Measurements from ENCODE around the gene FAM13A. TPM values are rescaled to one million over a fixed set of nuclear protein-coding genes. Genes with fewer than 3 reads are reported as not detected.
A peak's percentile ranks its signal among the peaks of the same experiment; 100 is the strongest.

FAM13A gene
- total RNA-seq, 1 donor from 2014 or later = 29.5 TPM

DNA sequence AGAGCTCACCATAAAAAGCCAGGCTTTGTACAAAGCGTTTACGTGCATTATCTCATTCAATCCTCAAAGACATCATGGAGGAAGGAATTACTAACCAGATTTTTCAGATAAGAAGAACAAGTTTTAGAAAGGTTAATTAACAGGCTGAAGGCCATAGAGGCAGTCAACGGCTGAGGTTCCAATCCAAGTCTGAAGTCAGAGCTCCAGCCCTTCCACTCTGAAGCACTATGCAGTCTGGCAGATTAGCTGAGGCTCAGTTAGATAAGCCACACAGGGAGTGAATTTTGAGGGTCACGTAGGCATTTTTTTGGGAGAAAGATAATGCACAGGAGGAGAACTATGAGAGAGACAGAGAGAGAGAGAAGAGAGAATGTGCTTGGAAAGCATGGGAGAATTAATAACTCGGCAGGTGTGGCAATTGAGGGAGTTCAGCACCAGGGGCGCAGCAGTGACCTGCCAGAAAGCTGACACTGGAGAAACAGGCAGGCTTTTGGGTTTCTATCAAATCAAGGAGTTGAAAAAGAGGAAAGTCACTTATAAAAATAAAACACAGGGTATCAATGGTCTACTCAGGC lies 242.9 kb downstream of the FAM13A start:
- TF ChIP-seq, protein P1, sequence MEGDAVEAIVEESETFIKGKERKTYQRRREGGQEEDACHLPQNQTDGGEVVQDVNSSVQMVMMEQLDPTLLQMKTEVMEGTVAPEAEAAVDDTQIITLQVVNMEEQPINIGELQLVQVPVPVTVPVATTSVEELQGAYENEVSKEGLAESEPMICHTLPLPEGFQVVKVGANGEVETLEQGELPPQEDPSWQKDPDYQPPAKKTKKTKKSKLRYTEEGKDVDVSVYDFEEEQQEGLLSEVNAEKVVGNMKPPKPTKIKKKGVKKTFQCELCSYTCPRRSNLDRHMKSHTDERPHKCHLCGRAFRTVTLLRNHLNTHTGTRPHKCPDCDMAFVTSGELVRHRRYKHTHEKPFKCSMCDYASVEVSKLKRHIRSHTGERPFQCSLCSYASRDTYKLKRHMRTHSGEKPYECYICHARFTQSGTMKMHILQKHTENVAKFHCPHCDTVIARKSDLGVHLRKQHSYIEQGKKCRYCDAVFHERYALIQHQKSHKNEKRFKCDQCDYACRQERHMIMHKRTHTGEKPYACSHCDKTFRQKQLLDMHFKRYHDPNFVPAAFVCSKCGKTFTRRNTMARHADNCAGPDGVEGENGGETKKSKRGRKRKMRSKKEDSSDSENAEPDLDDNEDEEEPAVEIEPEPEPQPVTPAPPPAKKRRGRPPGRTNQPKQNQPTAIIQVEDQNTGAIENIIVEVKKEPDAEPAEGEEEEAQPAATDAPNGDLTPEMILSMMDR (IDR thresholded peaks at IDR 0.05; ENCODE audit: unreplicated experiment) = peak; percentile 52
- no peak overlapping the region for H3K4me3 Mint-ChIP-seq (ENCODE audit: low read depth)
- no peaks in the 10 kb centered on the region for H3K9me3 Mint-ChIP-seq (ENCODE audit: low read depth)
- H3K27ac Mint-ChIP-seq = peak overlapping the region; percentile 93
- DNase-seq (ENCODE audit: low spot score, unreplicated experiment) = no peak
- H3K36me3 Mint-ChIP-seq (ENCODE audit: insufficient read depth) = no peaks in the 10 kb centered on the region
- no peaks in the 10 kb centered on the region for H3K27me3 Mint-ChIP-seq
- peaks cover 28% of the 10 kb centered on the region for H3K4me1 Mint-ChIP-seq (ENCODE audit: low read depth)

DNA sequence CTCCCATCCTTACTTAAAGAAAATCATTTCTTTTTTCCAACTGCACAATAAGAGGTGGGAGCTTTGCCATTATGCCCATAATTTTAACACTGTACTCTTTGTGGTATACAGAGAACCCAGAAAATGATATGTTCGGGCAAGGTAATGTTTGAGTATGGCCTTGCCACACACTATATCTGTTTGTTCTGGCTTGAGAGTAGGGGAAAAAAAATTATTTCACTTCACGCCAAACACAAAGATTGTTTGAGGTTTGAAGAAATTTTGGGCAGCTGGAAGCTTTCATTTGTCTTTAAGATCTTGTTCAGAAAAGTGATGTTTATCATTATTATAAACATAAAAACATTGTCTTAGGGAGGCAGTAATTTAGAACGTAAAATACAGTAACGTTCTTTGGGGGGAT lies 244.0 kb downstream of the FAM13A start:
- H3K4me1 Mint-ChIP-seq (ENCODE audit: low read depth) = peaks cover 18% of the 10 kb centered on the region
- H3K4me3 Mint-ChIP-seq (ENCODE audit: low read depth) = no peak overlapping the region
- no peaks in the 10 kb centered on the region for H3K27me3 Mint-ChIP-seq
- H3K9me3 Mint-ChIP-seq (ENCODE audit: low read depth) = no peaks in the 10 kb centered on the region
- TF ChIP-seq, protein P1 (IDR thresholded peaks at IDR 0.05; ENCODE audit: unreplicated experiment) = no peak
- H3K36me3 Mint-ChIP-seq (ENCODE audit: insufficient read depth) = no peaks in the 10 kb centered on the region
- H3K27ac Mint-ChIP-seq = no peak overlapping the region
- no peak for DNase-seq (ENCODE audit: low spot score, unreplicated experiment)

DNA sequence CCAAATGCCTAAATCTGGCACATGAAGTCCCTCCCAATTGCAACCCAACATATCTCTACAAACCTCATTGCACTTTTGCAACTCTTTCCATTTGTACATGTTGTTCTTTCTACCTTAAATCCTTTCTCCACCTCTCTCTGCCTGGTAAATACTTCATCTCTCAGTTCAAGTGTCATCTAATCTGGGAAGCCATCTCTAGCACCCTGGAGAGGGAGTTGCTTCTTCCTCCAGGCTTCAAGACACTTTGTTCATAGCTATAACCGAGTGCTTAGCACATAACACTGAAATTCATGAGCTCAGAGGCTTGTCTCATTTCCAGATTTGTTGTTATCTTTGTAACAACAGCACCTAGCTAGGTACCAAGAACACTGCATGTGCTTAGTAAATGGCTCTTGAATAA lies 244.6 kb downstream of the FAM13A start:
- Mint-ChIP-seq H3K27ac (no peak overlapping the region), H3K36me3 (ENCODE audit: insufficient read depth) (no peaks in the 10 kb centered on the region), H3K9me3 (ENCODE audit: low read depth) (no peaks in the 10 kb centered on the region), H3K4me3 (ENCODE audit: low read depth) (no peak overlapping the region), H3K4me1 (ENCODE audit: low read depth) (peaks cover 19% of the 10 kb centered on the region), H3K27me3 (no peaks in the 10 kb centered on the region)
- TF ChIP-seq, protein P1 (IDR thresholded peaks at IDR 0.05; ENCODE audit: unreplicated experiment) = no peak
- DNase-seq (ENCODE audit: low spot score, unreplicated experiment) = no peak

DNA sequence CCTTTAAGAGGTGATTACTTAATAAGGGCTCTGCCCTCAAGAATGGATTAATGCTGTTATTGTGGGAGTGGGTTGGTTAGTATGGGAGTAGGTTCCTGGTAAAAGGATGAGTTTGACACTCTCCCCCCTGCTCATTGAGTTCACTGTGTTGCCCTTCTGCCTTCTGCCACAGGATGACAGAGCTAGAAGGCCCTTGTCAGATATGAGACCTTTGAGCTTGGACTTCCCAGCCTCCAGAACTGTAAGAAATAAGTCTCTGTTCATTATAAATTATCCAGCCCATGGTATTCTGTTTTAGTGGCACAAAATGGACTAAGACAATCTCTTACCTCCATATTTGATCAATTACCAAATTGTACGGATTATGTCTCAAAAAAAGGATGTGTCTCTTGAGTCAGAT lies 245.1 kb downstream of the FAM13A start:
- no peak for DNase-seq (ENCODE audit: low spot score, unreplicated experiment)
- Mint-ChIP-seq H3K36me3 (ENCODE audit: insufficient read depth) (no peaks in the 10 kb centered on the region), H3K27ac (no peak overlapping the region), H3K4me1 (ENCODE audit: low read depth) (peaks cover 22% of the 10 kb centered on the region), H3K27me3 (no peaks in the 10 kb centered on the region), H3K9me3 (ENCODE audit: low read depth) (no peaks in the 10 kb centered on the region), H3K4me3 (ENCODE audit: low read depth) (no peak overlapping the region)
- TF ChIP-seq, protein P1 (IDR thresholded peaks at IDR 0.05; ENCODE audit: unreplicated experiment) = no peak

DNA sequence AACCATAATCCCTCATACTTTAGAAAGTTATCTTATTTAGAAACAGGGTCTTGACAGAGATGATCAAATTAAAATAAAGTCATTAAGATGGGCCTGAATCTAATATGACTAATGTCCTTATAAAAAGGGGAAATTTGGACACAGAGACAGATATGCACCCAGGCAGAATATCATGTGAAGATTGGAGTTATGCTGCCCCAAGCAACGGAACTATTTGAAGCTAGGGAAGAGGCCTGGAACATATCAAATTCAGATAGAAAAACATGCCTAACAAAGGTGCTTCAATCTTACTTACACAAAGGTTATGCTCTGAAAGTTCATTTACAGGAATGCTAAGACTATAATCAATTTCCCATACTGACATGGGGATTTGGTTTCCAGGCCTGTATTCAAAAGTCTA lies 246.7 kb downstream of the FAM13A start:
- Mint-ChIP-seq H3K4me1 (ENCODE audit: low read depth) (peaks cover 17% of the 10 kb centered on the region), H3K27me3 (no peaks in the 10 kb centered on the region), H3K27ac (no peak overlapping the region), H3K9me3 (ENCODE audit: low read depth) (no peaks in the 10 kb centered on the region), H3K4me3 (ENCODE audit: low read depth) (no peak overlapping the region), H3K36me3 (ENCODE audit: insufficient read depth) (peaks cover 3% of the 10 kb centered on the region)
- TF ChIP-seq, protein P1 (IDR thresholded peaks at IDR 0.05; ENCODE audit: unreplicated experiment) = no peak
- DNase-seq (ENCODE audit: low spot score, unreplicated experiment) = no peak
